Fibroblast of lung (primary cell): ENCODE results near the gene TXK. TPM values are rescaled to one million over a fixed set of nuclear protein-coding genes. Genes with fewer than 3 reads are reported as not detected.

Experiments used
- DNase-seq, 2 donors: peaks; one replicate each; pipeline versions ENCODE4 v3.0.0 to v3.0.0-alpha.2; 2010; ENCODE audit warnings: low read depth in 2 of 2
- H2AFZ ChIP-seq: 2 replicates; pipeline ENCODE4 v1.5.1; 2012; ENCODE audit warnings: low read length, control low read depth, inconsistent platforms
- H3K27ac ChIP-seq: 2 replicates; pipeline ENCODE4 v1.5.1; 2011; ENCODE audit warnings: low read length, control low read depth; ENCODE audit not compliant: insufficient read depth
- H3K27me3 ChIP-seq: 2 replicates; pipeline ENCODE4 v1.5.1; 2011; ENCODE audit warnings: mild to moderate bottlenecking, low read length; ENCODE audit not compliant: control insufficient read depth, insufficient read depth
- H3K36me3 ChIP-seq: 2 replicates; pipeline ENCODE4 v1.5.1; 2011; ENCODE audit warnings: low read length; ENCODE audit not compliant: control insufficient read depth, insufficient read depth
- H3K4me1 ChIP-seq: 2 replicates; pipeline ENCODE4 v1.5.1; 2011; ENCODE audit warnings: low read length; ENCODE audit not compliant: control insufficient read depth, insufficient read depth; ENCODE audit errors: extremely low read depth
- H3K4me2 ChIP-seq: 2 replicates; pipeline ENCODE4 v1.5.1; 2011; ENCODE audit warnings: low read length, control low read depth; ENCODE audit not compliant: insufficient read depth; ENCODE audit errors: extremely low read depth
- H3K4me3 ChIP-seq, 4 experiments: fragments of 200-600 bp in 1 of 4; sonication (generic) in 1 of 4; replicated peaks in 1 of 4; 2 replicates each; pipeline ENCODE4 v1.5.1; 2011 to 2016; ENCODE audit warnings: low read length in 4 of 4, low read depth in 3 of 4, mild to moderate bottlenecking in 3 of 4, control low read depth in 2 of 4, inconsistent platforms in 1 of 4, mixed read lengths in 1 of 4; ENCODE audit not compliant: insufficient read depth in 1 of 4; ENCODE audit errors: control extremely low read depth in 1 of 4
- H3K79me2 ChIP-seq: 2 replicates; pipeline ENCODE4 v1.5.1; 2012; ENCODE audit warnings: mild to moderate bottlenecking, low read length, inconsistent platforms; ENCODE audit not compliant: control insufficient read depth, insufficient read depth
- H3K9ac ChIP-seq: 2 replicates; pipeline ENCODE4 v1.5.1; 2011; ENCODE audit warnings: mild to moderate bottlenecking, low read length, control low read depth; ENCODE audit not compliant: insufficient read depth
- H3K9me3 ChIP-seq: 2 replicates; pipeline ENCODE4 v1.5.1; 2012; ENCODE audit warnings: low read depth, low read length; ENCODE audit not compliant: control insufficient read depth, insufficient read depth
- H4K20me1 ChIP-seq: 2 replicates; pipeline ENCODE4 v1.5.1; 2011; ENCODE audit warnings: low read length; ENCODE audit not compliant: control insufficient read depth, insufficient read depth; ENCODE audit errors: extremely low read depth
- CTCF ChIP-seq, 2 donors: IDR thresholded peaks in 1 of 2; conservative IDR thresholded peaks in 1 of 2; 1 replicate in 1 of 2; 2 replicates in 1 of 2; pipeline ENCODE4 v1.5.1; 2011 to 2012; ENCODE audit warnings: low read length in 2 of 2, control low read depth in 1 of 2, inconsistent platforms in 1 of 2, low read depth in 1 of 2, mild to moderate bottlenecking in 1 of 2
- EZH2 ChIP-seq: IDR thresholded peaks from 2 replicates; pipeline ENCODE4 v1.5.1; 2012; ENCODE audit warnings: low read length, control low read depth, mild to moderate bottlenecking; ENCODE audit errors: missing control alignments
- polyA plus RNA-seq, 2 donors: library from polyadenylated mRNA; depleted of rRNA in 1 of 2; stranded (reverse) in 1 of 2; unstranded in 1 of 2; fragments of >200 nt; gene quantifications; 2 replicates each; pipeline ENCODE4 v1.2.1, GENCODE V29; 2011 to 2012; ENCODE audit warnings: missing spikeins in 1 of 2
- total RNA-seq: library from RNA; depleted of rRNA; stranded (reverse); fragments of >200 nt; gene quantifications from 2 replicates; pipeline ENCODE4 v1.2.1, GENCODE V29; 2014

The TXK gene
- total and polyA plus RNA-seq, 2 donors (not counting 1 experiment from before 2014, with no cell fraction given), result 0.05 to 0.66 TPM

GRCh38 chr4:48175806-48176205, 41.8 kb upstream of the TXK start:
- Histone ChIP-seq H3K27me3 (no peaks in the 10 kb centered on the region), H3K4me2 (no peak overlapping the region), H2AFZ (no peak overlapping the region), H3K79me2 (no peaks in the 10 kb centered on the region), H4K20me1 (no peaks in the 10 kb centered on the region), H3K4me3 (no peak overlapping the region), H3K9me3 (no peaks in the 10 kb centered on the region), H3K9ac (no peak overlapping the region), H3K36me3 (no peaks in the 10 kb centered on the region), H3K27ac (no peak overlapping the region), H3K4me1 (peaks cover 5% of the 10 kb centered on the region)
- TF ChIP-seq EZH2 (no peak), CTCF (conservative IDR thresholded peaks at IDR 0.05 in 1 of 2, IDR thresholded peaks at IDR 0.05 in 1 of 2; ENCODE audit: low read depth in 1 of 2, low read length in 2 of 2) (no peak)
- DNase-seq, result peak in 1 of 2 donors; percentile 5

- TF ChIP-seq EZH2 (no peak), CTCF (conservative IDR thresholded peaks at IDR 0.05 in 1 of 2, IDR thresholded peaks at IDR 0.05 in 1 of 2; ENCODE audit: low read depth in 1 of 2, low read length in 2 of 2) (no peak)
- H3K4me2 ChIP-seq, result no peak overlapping the region
- no peak overlapping the region for H3K27ac ChIP-seq
- no peaks in the 10 kb centered on the region for H3K79me2 ChIP-seq
- no peak overlapping the region for H3K4me3 ChIP-seq
- H3K36me3 ChIP-seq, result no peaks in the 10 kb centered on the region
- H2AFZ ChIP-seq, result no peak overlapping the region
- H3K9ac ChIP-seq, result no peak overlapping the region
- H3K27me3 ChIP-seq, result no peaks in the 10 kb centered on the region
- peaks cover 5% of the 10 kb centered on the region for H3K4me1 ChIP-seq
- no peak for DNase-seq
- no peaks in the 10 kb centered on the region for H4K20me1 ChIP-seq
- H3K9me3 ChIP-seq, result no peaks in the 10 kb centered on the region
Measured at GRCh38 chr4:48175328-48175727, 41.3 kb upstream of the TXK start.

- no peak for TF ChIP-seq EZH2
- H3K27ac ChIP-seq, result peak overlapping the region; percentile 23
- H2AFZ ChIP-seq, result peak overlapping the region; percentile 48
- peak; percentile 52 to 68 for DNase-seq
- H3K36me3 ChIP-seq, result no peaks in the 10 kb centered on the region
- H3K79me2 ChIP-seq, result no peaks in the 10 kb centered on the region
- H3K4me2 ChIP-seq, result peak overlapping the region; percentile 40
- no peaks in the 10 kb centered on the region for H3K9me3 ChIP-seq
- H3K27me3 ChIP-seq, result no peaks in the 10 kb centered on the region
- H3K4me1 ChIP-seq, result peaks cover 5% of the 10 kb centered on the region
- H3K4me3 ChIP-seq, result no peak overlapping the region
- no peaks in the 10 kb centered on the region for H4K20me1 ChIP-seq
- no peak overlapping the region for H3K9ac ChIP-seq
Measured at GRCh38 chr4:48173056-48173991, 39.3 kb upstream of the TXK start.
